HAP-1 (cell line): ENCODE results near the gene ANKRD60.
A peak's percentile ranks its signal among the peaks of the same experiment; 100 is the strongest.

Experiments used
- DNase-seq, 2 experiments: peaks; one replicate each; pipeline ENCODE4 v3.0.0-alpha.2; 2016 to 2020; ENCODE audit warnings: low spot score in 2 of 2
- H3K27me3 ChIP-seq: fragments of 250-450 bp; sonication (Bioruptor Pico); 2 replicates; pipeline ENCODE4 v1.5.1; 2020; ENCODE audit warnings: low read depth, mild to moderate bottlenecking, moderate library complexity
- H3K36me3 ChIP-seq: fragments of 250-450 bp; sonication (Bioruptor Pico); replicated peaks from 2 replicates; pipeline ENCODE4 v1.5.1; 2020; ENCODE audit warnings: mild to moderate bottlenecking
- H3K4me1 ChIP-seq: fragments of 250-450 bp; sonication (Bioruptor Pico); 2 replicates; pipeline ENCODE4 v1.5.1; 2020; ENCODE audit warnings: mild to moderate bottlenecking
- H3K4me3 ChIP-seq: fragments of 250-450 bp; sonication (Bioruptor Pico); 2 replicates; pipeline ENCODE4 v1.5.1; 2020; ENCODE audit warnings: mild to moderate bottlenecking, moderate library complexity
- H3K9me3 ChIP-seq: fragments of 250-450 bp; sonication (Bioruptor Pico); 2 replicates; pipeline ENCODE4 v1.5.1; 2020; ENCODE audit warnings: mild to moderate bottlenecking, moderate library complexity
- in situ Hi-C: fragments of 300-500 bp; cut with MboI; formaldehyde crosslinking; loops from 3 replicates; pipeline ENCODE4 v1.14.3; 2020; ENCODE audit warnings: low sequenced_read_pairs, inconsistent platforms, mixed read lengths

The ANKRD60 gene

GRCh38 chr20:58184984-58185383 lies 43.5 kb downstream of the ANKRD60 start:
- Histone ChIP-seq H3K4me3 (no peak overlapping the region), H3K36me3 (no peaks in the 10 kb centered on the region), H3K4me1 (no peaks in the 10 kb centered on the region), H3K27me3 (0 out of 2 replicates have a peak, but pooled peaks cover 3% of the 10 kb centered on the region), H3K9me3 (no peaks in the 10 kb centered on the region)
- in situ Hi-C loops: no loop called here
- no peak for DNase-seq

GRCh38 chr20:58184063-58184462 lies 44.4 kb downstream of the ANKRD60 start:
- no peak for DNase-seq
- Histone ChIP-seq H3K27me3 (0 out of 2 replicates have a peak, but pooled peaks cover 3% of the 10 kb centered on the region), H3K4me3 (no peak overlapping the region), H3K4me1 (no peaks in the 10 kb centered on the region; the same call in 1 of the 2 replicates), H3K9me3 (no peaks in the 10 kb centered on the region), H3K36me3 (no peaks in the 10 kb centered on the region)
- in situ Hi-C loops: no loop called here

GRCh38 chr20:58182521-58183140 lies 45.8 kb downstream of the ANKRD60 start:
- Histone ChIP-seq H3K36me3 (no peaks in the 10 kb centered on the region), H3K4me1 (no peaks in the 10 kb centered on the region; the same call in 1 of the 2 replicates), H3K27me3 (no peaks in the 10 kb centered on the region), H3K9me3 (no peaks in the 10 kb centered on the region), H3K4me3 (no peak overlapping the region)
- no peak for DNase-seq
- in situ Hi-C loops: no loop called here

- H3K4me3 ChIP-seq: peak overlapping the region; percentile 24
- DNase-seq: peak; percentile 26 to 78
- H3K9me3 ChIP-seq: no peaks in the 10 kb centered on the region
Observed at GRCh38 chr20:58179432-58180099, 48.9 kb downstream of the ANKRD60 start.

GRCh38 chr20:58179083-58179431 lies 49.4 kb downstream of the ANKRD60 start:
- in situ Hi-C loops: no loop called here

More at GRCh38 chr20:58179432-58180099, 48.9 kb downstream of the ANKRD60 start:
- H3K4me1 ChIP-seq: no peaks in the 10 kb centered on the region; the same call in 1 of the 2 replicates
- H3K36me3 ChIP-seq: no peaks in the 10 kb centered on the region
- H3K27me3 ChIP-seq: no peaks in the 10 kb centered on the region
- in situ Hi-C loops: no loop called here

GRCh38 chr20:58177799-58178198 lies 50.7 kb downstream of the ANKRD60 start:
- DNase-seq: no peak
- no peaks in the 10 kb centered on the region for H3K27me3 ChIP-seq
- no peaks in the 10 kb centered on the region for H3K9me3 ChIP-seq
- no peaks in the 10 kb centered on the region for H3K36me3 ChIP-seq
- no peaks in the 10 kb centered on the region; the same call in 1 of the 2 replicates for H3K4me1 ChIP-seq
- in situ Hi-C loops: no loop called here
- no peak overlapping the region for H3K4me3 ChIP-seq

More at GRCh38 chr20:58179083-58179431, 49.4 kb downstream of the ANKRD60 start:
- no peak for DNase-seq
- no peaks in the 10 kb centered on the region for H3K36me3 ChIP-seq
- no peaks in the 10 kb centered on the region for H3K27me3 ChIP-seq
- H3K4me3 ChIP-seq: peak overlapping the region; percentile 24
- no peaks in the 10 kb centered on the region for H3K9me3 ChIP-seq
- no peaks in the 10 kb centered on the region; the same call in 1 of the 2 replicates for H3K4me1 ChIP-seq

GRCh38 chr20:58175836-58176235 lies 52.6 kb downstream of the ANKRD60 start:
- H3K4me1 ChIP-seq: no peaks in the 10 kb centered on the region; the same call in 1 of the 2 replicates

GRCh38 chr20:58175425-58175824 lies 53.0 kb downstream of the ANKRD60 start:
- Histone ChIP-seq H3K36me3 (no peaks in the 10 kb centered on the region), H3K4me3 (no peak overlapping the region), H3K9me3 (no peaks in the 10 kb centered on the region), H3K27me3 (no peaks in the 10 kb centered on the region), H3K4me1 (no peaks in the 10 kb centered on the region; the same call in 1 of the 2 replicates)
- no peak for DNase-seq
- in situ Hi-C loops: no loop called here

More at GRCh38 chr20:58175836-58176235, 52.6 kb downstream of the ANKRD60 start:
- no peak for DNase-seq
- Histone ChIP-seq H3K36me3 (no peaks in the 10 kb centered on the region), H3K27me3 (no peaks in the 10 kb centered on the region), H3K9me3 (no peaks in the 10 kb centered on the region), H3K4me3 (no peak overlapping the region)
- in situ Hi-C loops: no loop called here

- DNase-seq: no peak
- in situ Hi-C loops: no loop called here
- Histone ChIP-seq H3K4me1 (no peaks in the 10 kb centered on the region; the same call in 1 of the 2 replicates), H3K27me3 (no peaks in the 10 kb centered on the region), H3K36me3 (no peaks in the 10 kb centered on the region), H3K4me3 (no peak overlapping the region), H3K9me3 (no peaks in the 10 kb centered on the region)
Observed at GRCh38 chr20:58174708-58175280, 53.7 kb downstream of the ANKRD60 start.

GRCh38 chr20:58173930-58174707 lies 54.3 kb downstream of the ANKRD60 start:
- DNase-seq: no peak
- Histone ChIP-seq H3K4me1 (no peaks in the 10 kb centered on the region; the same call in 1 of the 2 replicates), H3K9me3 (no peaks in the 10 kb centered on the region), H3K4me3 (no peak overlapping the region), H3K36me3 (no peaks in the 10 kb centered on the region), H3K27me3 (no peaks in the 10 kb centered on the region)
- in situ Hi-C loops: no loop called here

- Histone ChIP-seq H3K4me1 (no peaks in the 10 kb centered on the region), H3K27me3 (no peaks in the 10 kb centered on the region), H3K9me3 (no peaks in the 10 kb centered on the region), H3K36me3 (no peaks in the 10 kb centered on the region), H3K4me3 (no peak overlapping the region)
- no peak for DNase-seq
- in situ Hi-C loops: no loop called here
Observed at GRCh38 chr20:58173091-58173490, 55.4 kb downstream of the ANKRD60 start.

- no peak for DNase-seq
- no peak overlapping the region for H3K4me3 ChIP-seq
- no peaks in the 10 kb centered on the region for H3K36me3 ChIP-seq
- H3K4me1 ChIP-seq: no peaks in the 10 kb centered on the region
- no peaks in the 10 kb centered on the region for H3K27me3 ChIP-seq
- H3K9me3 ChIP-seq: no peaks in the 10 kb centered on the region
- in situ Hi-C loops: no loop called here
Observed at GRCh38 chr20:58171796-58172425, 56.5 kb downstream of the ANKRD60 start.

- H3K9me3 ChIP-seq: no peaks in the 10 kb centered on the region
- no peaks in the 10 kb centered on the region for H3K4me1 ChIP-seq
- peaks cover 2% of the 10 kb centered on the region; the same call in 1 of the 2 replicates for H3K27me3 ChIP-seq
- DNase-seq: no peak
- no peak overlapping the region for H3K4me3 ChIP-seq
- in situ Hi-C loops: no loop called here
- no peaks in the 10 kb centered on the region for H3K36me3 ChIP-seq
Observed at GRCh38 chr20:58169450-58169849, 59.0 kb downstream of the ANKRD60 start.
